ENCODE measurements around the gene GSTM3.

GSTM3 gene

GRCh38 chr1:109765896-109766615 is 25.2 kb upstream of the GSTM3 start:
- Histone ChIP-seq H3K9ac (ENCODE audit: insufficient read length) (no peak overlapping the region), H3K27ac (no peak overlapping the region), H3K9me3 (ENCODE audit: low read depth, low read length) (no peaks in the 10 kb centered on the region), H3K36me3 (ENCODE audit: insufficient read depth, low read length) (no peaks in the 10 kb centered on the region), H3K4me3 (no peak overlapping the region)
- DNase-seq (ENCODE audit: low read depth, low spot score): no peak
- TF ChIP-seq POLR2AphosphoS5 (IDR thresholded peaks at IDR 0.05; ENCODE audit: borderline replicate concordance, low read depth, low read length) (no peak), EZH2 (IDR thresholded peaks at IDR 0.05) (no peak), FOXP2 (optimal IDR thresholded peaks at IDR 0.05; ENCODE audit: control extremely low read depth, extremely low read length, insufficient read depth) (no peak)

- no peak for DNase-seq (ENCODE audit: low read depth, low spot score)
- no peaks in the 10 kb centered on the region for H3K9me3 ChIP-seq (ENCODE audit: low read depth, low read length)
- H3K36me3 ChIP-seq (ENCODE audit: insufficient read depth, low read length): no peaks in the 10 kb centered on the region
- no peak overlapping the region for H3K9ac ChIP-seq (ENCODE audit: insufficient read length)
- H3K27ac ChIP-seq: no peak overlapping the region
- no peak overlapping the region for H3K4me3 ChIP-seq
- TF ChIP-seq FOXP2 (optimal IDR thresholded peaks at IDR 0.05; ENCODE audit: control extremely low read depth, extremely low read length, insufficient read depth): no peak
Observed at GRCh38 chr1:109765483-109765815, 24.6 kb upstream of the GSTM3 start.

GRCh38 chr1:109764561-109765482 is 24.0 kb upstream of the GSTM3 start:
- H3K9me3 ChIP-seq (ENCODE audit: low read depth, low read length): no peaks in the 10 kb centered on the region
- no peak overlapping the region for H3K9ac ChIP-seq (ENCODE audit: insufficient read length)
- H3K4me3 ChIP-seq: no peak overlapping the region
- no peak for DNase-seq (ENCODE audit: low read depth, low spot score)
- TF ChIP-seq POLR2AphosphoS5 (IDR thresholded peaks at IDR 0.05; ENCODE audit: borderline replicate concordance, low read depth, low read length) (no peak), EZH2 (IDR thresholded peaks at IDR 0.05) (no peak), FOXP2 (optimal IDR thresholded peaks at IDR 0.05; ENCODE audit: control extremely low read depth, extremely low read length, insufficient read depth) (no peak)
- H3K36me3 ChIP-seq (ENCODE audit: insufficient read depth, low read length): no peaks in the 10 kb centered on the region
- no peak overlapping the region for H3K27ac ChIP-seq

GRCh38 chr1:109763646-109764415 is 23.0 kb upstream of the GSTM3 start, which contains the start of gene EPS8L3:
Gene EPS8L3, minus strand, starts transcription at chr1:109763923. Its CDS starts 2,174 bp downstream, at chr1:109761749.
- DNase-seq (ENCODE audit: low read depth, low spot score): no peak
- Histone ChIP-seq H3K9ac (ENCODE audit: insufficient read length) (no peak within 1 kb of the TSS), H3K9me3 (ENCODE audit: low read depth, low read length) (no peaks in the 10 kb centered on the region), H3K4me3 (no peak within 1 kb of the TSS), H3K27ac (no peak within 1 kb of the TSS), H3K36me3 (ENCODE audit: insufficient read depth, low read length) (no peaks in the 10 kb centered on the region)
- no peak for TF ChIP-seq POLR2AphosphoS5 (IDR thresholded peaks at IDR 0.05; ENCODE audit: borderline replicate concordance, low read depth, low read length)
- TF ChIP-seq EZH2 (IDR thresholded peaks at IDR 0.05): no peak
- no peak for TF ChIP-seq FOXP2 (optimal IDR thresholded peaks at IDR 0.05; ENCODE audit: control extremely low read depth, extremely low read length, insufficient read depth)

GRCh38 chr1:109762821-109763645 is 22.2 kb upstream of the GSTM3 start:
- no peak overlapping the region for H3K9ac ChIP-seq (ENCODE audit: insufficient read length)
- no peaks in the 10 kb centered on the region for H3K36me3 ChIP-seq (ENCODE audit: insufficient read depth, low read length)
- no peak for DNase-seq (ENCODE audit: low read depth, low spot score)
- TF ChIP-seq POLR2AphosphoS5 (IDR thresholded peaks at IDR 0.05; ENCODE audit: borderline replicate concordance, low read depth, low read length): no peak
- TF ChIP-seq FOXP2 (optimal IDR thresholded peaks at IDR 0.05; ENCODE audit: control extremely low read depth, extremely low read length, insufficient read depth): no peak
- TF ChIP-seq EZH2 (IDR thresholded peaks at IDR 0.05): no peak
- H3K4me3 ChIP-seq: no peak overlapping the region
- no peaks in the 10 kb centered on the region for H3K9me3 ChIP-seq (ENCODE audit: low read depth, low read length)
- H3K27ac ChIP-seq: no peak overlapping the region

- no peaks in the 10 kb centered on the region for H3K36me3 ChIP-seq (ENCODE audit: insufficient read depth, low read length)
Observed at GRCh38 chr1:109762039-109762585, 21.3 kb upstream of the GSTM3 start.

GRCh38 chr1:109761227-109762038 is 20.6 kb upstream of the GSTM3 start:
- H3K27ac ChIP-seq: no peak overlapping the region
- no peak overlapping the region for H3K9ac ChIP-seq (ENCODE audit: insufficient read length)
- TF ChIP-seq FOXP2 (optimal IDR thresholded peaks at IDR 0.05; ENCODE audit: control extremely low read depth, extremely low read length, insufficient read depth): no peak
- no peak for TF ChIP-seq POLR2AphosphoS5 (IDR thresholded peaks at IDR 0.05; ENCODE audit: borderline replicate concordance, low read depth, low read length)
- H3K4me3 ChIP-seq: no peak overlapping the region
- DNase-seq (ENCODE audit: low read depth, low spot score): no peak
- H3K9me3 ChIP-seq (ENCODE audit: low read depth, low read length): no peaks in the 10 kb centered on the region
- H3K36me3 ChIP-seq (ENCODE audit: insufficient read depth, low read length): no peaks in the 10 kb centered on the region

More at GRCh38 chr1:109762039-109762585, 21.3 kb upstream of the GSTM3 start:
- Histone ChIP-seq H3K9me3 (ENCODE audit: low read depth, low read length) (no peaks in the 10 kb centered on the region), H3K27ac (no peak overlapping the region), H3K9ac (ENCODE audit: insufficient read length) (no peak overlapping the region), H3K4me3 (no peak overlapping the region)
- no peak for DNase-seq (ENCODE audit: low read depth, low spot score)
- TF ChIP-seq POLR2AphosphoS5 (IDR thresholded peaks at IDR 0.05; ENCODE audit: borderline replicate concordance, low read depth, low read length) (no peak), EZH2 (IDR thresholded peaks at IDR 0.05) (no peak)

Measured in SK-N-MC (cell line).